HG03135 (cell line): ENCODE data around the gene TMA7B.

Source experiments
- ATAC-seq: cut with Tn5 transposase; IDR thresholded peaks from one replicate; pipeline ENCODE4 v1.9.1; 2021; ENCODE audit warnings: mild to moderate bottlenecking, moderate library complexity; ENCODE audit not compliant: unreplicated experiment

TMA7B gene

DNA sequence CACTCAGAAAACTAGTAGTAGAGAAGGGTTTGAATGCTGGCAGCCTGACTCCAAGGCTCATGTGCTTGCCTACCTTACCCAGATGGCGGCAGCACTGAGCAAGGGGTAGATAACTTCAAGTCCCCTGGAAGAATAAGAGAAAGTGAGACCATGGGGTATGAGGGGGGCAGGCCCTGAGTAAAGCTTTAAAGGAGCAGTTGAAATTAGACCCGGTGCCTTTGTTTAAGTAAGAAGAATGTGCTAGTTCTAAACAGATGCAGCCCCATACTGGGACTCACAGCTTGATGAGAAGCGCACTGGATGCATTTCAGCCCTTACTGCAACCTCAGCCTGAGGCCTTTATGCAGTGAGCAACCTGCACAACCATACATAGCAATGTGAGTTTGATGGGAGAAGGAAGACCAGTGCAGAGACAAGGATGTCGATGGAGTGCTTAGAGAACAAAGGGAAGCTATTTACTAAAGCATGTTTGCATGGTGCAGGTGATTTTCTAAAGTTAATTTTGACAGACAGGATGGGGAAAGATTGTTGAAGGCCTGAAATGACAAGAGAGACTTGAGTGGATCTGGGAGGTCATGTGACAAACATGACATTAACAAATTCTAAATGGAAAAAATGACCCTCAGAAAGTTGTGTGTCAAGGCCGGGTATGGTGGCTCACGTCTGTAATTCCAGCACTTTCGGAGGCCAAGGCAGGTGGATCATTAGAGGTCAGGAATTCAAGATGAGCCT, 27.1 kb upstream of the TMA7B start:
- no peak for ATAC-seq

DNA sequence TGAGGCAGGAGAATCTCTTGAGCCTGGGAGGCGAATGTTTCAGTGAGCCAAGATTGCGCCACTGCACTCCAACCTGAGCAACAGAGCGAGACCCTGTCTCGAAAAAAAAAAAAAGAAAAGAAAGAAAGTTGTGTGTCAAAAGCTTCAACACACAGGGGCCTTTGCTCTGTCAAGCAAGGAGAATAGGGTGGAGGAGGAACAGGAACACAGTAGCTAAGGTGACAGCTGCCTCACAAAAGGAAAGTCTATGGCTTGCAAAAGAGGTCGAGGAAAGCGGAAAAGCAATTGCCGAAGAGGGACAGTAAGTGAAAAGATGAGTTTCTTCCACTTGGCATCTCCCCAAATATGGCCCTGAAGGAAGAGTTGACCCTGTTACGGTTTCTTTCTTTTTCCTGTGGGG, 26.5 kb upstream of the TMA7B start:
- ATAC-seq, result no peak

DNA sequence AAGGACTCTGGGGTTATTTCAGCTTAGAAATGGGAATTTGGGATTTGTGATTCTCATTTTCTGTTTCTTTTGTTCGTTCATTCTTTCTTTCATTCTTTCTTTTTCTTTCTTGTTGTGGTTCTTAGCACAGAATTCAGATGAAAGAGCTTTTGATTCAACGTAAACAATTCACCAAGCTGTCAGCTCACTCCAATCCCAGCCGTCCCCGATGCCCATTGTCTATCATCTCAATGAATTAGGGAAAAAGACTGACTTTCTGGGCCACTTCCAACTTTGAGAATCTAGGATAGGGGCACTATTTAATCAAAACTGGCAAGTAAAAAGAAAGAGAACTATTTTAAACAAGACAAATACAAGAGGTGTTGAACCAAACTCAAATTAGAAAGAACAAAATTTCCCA, 25.1 kb upstream of the TMA7B start:
- ATAC-seq, result no peak

DNA sequence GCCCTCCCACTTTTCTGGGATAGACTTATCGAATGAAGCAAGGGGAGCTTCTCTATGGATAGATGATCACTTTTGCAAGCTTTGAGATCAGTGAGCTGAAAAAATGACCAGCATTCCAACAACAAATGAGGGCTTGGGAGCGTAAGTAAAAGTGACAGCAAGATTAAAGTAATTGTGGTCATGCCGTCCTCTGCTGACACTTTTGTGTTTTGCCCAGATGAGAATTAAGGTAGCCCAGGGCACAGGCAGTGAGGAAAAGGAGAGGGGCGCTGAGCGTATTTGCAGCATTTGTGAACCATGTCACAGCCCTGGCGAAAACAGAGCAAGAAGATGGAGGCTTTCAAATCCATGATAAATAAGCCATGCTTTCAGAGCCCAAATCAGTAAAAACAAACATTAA, 24.6 kb upstream of the TMA7B start:
- ATAC-seq, result no peak

DNA sequence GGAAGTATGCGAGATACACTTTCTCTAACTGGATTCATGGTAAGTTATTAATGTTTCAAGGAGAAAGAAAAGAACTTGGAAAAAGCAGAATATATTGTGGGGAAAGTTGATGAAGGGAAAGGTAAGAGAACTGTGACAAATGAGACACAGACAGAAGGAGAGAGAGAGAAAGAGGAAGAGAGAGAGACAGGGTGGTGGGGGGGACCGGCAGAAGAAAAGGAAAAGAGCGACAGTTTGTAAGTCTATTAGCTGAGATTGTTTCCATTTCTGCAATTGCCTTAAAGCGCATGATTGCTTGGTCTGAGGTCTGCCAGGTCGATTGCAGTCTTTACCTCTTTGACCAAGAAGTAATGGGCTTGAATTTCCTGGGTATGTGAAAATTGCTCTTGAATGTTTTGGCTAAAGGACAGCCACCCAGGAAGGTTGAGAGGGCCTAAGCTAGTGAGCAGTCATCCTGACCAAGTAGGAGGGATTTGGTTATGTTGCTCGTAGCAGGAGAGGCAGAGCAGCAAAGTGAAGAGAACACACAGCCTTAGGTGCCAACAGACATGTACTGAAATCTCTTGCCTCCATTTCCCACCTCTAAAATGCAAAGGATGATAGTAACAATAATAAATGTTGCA, 23.6 kb upstream of the TMA7B start:
- ATAC-seq, result no peak

DNA sequence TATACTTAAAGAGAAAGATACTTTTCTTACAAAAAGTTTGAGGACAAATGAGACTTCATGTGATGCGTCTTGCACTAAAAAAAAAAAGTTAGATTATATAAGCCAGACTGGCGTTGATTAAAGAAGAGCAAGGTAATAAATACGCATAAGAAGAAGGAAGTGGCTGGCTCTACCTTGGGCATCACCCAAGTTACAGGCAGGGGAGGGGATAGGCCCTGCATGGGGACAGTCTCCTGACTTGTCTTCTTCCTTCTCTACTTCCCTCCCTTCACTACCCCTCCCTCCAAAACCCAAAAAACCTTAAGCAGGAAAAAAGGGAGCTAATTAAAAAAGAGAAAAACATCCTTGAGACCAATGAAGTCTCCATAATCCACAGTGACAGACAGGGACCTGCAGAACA, 22.3 kb upstream of the TMA7B start:
- ATAC-seq, result no peak

DNA sequence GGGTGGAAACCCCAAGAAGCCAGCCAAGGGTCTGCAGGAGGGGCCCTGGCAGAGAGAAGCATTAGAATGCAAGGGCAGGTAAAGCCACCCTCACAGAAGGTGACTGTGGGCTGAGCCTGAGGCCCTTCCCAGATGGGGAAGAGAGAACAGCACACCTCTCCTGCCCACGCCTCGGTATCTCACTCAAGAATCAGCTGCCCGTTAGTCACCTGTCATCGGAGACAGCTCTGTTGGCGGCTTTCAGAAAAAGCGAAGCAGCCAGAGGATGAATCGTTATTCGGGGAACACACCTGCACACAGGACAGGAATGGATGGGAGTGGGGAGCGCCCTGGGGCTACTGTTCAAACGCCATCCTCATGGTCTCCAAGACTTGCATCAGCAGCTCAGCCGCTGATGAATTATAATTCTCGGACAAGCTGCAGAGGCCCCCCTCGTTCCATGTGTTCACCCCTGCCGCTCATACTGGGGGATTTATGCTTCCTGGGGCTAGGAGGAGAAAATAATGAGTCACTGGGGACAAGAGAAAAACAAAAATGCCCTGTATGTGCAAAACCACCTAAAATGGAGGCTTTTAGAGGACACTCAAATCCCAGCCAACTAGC, 21.6 kb upstream of the TMA7B start:
- ATAC-seq, result no peak

DNA sequence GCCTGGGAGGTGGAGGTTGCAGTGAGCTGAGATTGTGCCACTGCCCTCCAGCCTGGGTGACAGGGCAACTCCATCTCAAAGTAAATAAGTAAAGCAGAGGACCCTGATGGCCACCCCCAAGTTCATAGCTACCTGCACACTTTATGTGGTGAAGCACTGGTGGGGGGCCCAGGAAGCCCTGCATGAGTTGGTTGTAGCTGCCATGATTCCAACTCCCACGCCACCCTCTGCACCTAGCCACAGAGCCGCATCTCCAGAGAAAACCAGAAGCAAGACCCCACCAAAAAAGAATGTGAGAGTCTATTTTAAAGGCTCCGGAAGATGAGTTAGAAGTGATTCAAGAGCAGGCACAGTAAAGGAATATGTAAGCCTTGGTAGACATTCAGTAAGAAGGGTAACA, 20.4 kb upstream of the TMA7B start:
- no peak for ATAC-seq

DNA sequence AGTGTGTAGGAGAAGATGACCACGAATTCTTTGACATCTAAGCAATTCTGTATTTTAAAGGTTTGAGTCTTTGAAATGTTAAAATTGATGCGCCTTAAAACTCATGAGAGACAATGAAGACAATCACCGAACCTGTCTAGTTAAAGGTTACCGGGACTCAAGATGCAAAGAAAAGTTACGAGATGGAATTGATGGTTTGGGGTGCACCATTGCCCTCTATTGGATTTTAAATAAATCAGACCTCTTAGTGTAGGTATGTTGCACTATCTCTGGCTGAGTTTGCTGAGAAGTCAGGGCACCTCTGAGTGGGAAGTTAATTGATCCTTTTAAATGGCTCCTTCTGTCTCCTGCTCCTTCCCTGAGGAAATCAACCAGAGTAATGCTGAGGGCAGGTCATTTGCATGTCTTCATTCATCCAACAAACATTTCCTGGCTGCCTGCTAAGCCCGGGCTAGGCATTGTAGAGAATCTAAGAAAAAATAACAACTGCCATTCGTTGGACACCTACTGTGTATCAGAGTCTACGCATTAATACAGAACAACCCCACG, 19.4 kb upstream of the TMA7B start:
- ATAC-seq, result no peak

DNA sequence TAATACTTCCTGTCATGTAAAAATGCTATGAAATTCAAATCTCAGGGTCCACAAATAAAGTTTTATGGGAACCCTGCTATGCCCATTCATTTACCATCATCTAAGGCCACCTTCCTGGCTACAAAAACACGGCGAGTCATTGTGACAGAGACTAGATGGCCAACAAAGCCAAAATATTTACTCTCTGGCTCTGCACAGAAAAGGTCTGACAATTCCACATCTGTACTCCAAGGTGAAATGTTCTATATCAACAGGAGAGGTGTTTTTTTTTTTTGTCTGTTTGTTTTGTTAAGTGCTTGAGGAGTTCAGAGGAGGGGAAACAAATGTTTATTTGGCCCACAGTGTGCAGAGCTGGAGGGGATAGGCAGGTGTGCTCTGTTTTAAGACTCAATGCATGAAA, 18.6 kb upstream of the TMA7B start:
- ATAC-seq, result no peak

DNA sequence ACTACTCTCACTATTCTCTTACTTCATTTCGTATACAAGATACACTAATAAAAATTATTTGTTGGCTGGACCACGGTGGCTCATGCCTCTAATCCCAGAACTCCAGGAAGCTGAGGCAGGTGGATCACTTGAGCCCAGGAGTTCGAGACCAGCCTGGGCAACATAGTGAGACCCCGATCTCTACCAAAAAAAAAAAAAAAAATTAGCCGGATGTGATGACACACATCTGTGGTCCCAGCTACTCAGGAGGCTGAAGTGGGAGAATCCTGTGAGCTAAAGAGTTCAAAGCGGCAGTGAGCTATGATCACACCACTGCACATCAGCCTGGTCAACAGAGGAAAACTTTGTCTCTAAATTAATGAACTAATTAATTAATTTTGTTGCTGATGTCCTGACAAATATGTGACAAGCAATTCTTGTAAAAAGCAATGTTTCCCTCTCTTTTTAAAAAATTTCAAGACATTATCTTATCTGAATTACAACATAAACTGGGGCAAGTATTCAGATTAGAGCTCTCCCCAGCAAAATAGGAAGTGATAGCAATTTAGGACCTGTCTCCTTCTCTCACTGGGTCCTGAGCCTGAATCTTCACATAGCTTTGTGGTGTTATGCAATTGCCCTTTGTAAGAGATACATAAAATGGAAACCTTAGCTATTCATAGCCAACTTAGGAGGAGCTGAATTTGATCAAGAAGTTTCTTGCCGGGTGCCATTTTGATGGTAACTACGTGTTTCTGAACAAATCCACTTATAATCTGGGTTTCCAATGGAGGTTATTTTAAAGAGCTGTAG, 17.6 kb upstream of the TMA7B start:
- no peak for ATAC-seq

DNA sequence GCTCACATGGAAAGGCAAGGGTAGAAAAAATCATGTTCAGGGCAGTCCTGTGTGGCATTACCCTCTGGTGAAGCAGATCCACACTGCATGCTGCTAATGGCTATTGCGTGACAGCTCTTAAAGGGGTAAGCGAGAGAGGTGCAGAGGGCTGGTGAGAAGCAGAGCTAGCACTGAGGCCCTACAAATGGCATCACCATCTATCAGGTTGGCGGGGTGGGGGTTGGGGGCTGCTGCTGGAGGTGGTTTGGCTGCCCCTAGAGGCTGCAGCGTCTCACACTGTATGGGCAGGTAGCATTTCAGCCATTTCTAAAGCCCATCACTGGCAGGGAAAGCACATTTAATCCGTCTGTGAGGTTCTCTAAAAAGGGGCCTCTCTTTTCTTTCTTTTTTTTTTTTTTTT, 16.9 kb upstream of the TMA7B start:
- ATAC-seq, result no peak

DNA sequence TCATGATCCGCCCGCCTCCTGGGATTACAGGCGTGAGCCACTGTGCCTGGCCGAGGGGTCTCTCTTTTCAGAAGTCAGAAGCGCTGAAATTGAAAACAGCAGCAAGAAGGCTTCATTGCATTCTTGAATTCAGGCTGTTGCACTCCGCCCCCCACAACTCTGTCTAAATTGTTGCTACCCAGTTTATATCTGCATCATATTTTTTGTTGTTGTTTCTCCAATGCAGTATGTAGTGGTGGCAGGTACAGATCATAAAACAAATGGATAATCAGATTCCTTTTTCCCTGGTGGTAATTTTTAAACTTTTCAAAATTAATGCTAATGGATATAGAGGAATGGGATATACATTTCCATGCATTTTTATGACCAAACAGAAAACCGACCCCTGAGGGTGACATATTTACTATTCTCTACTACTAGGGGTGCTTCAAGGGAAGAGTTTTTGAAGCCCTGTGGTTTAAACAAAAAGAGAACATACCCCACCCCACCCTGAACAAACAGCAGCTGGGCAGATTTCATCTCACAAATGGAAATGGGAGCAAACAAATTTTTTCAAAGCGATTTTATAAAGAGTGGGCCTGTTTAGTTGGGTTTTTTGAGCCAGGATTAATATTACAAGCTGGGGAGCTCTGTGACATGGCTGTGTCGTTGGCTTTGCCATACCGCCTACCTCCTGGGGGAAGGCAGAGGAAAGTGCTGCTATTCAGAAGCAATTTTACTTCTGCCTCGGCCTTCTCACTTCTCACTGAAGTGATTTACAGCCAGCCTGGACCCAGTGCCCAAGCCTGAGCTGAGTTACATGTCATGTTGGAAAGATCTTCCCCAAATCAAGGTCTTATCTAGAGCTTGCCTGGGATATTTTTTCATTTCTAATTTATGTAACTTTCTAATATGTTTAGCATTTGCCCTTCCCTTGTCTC, 16.0 kb upstream of the TMA7B start:
- no peak for ATAC-seq

DNA sequence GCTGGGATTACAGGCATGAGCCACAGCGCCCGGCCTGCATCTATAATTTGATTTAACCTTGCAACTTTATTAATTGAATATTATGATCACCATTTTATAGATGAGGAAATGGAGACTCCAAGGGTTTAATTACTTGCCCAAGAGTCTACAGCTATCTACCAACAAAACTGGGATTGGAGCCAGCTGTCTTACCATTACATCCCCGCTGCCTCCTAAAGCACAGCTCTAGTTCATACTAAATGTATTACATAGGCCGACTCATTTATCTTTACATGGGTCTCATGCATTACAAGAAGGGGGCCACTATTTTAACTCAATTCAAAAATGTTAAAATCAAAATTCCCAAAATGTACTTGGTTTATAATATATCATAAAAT, 14.1 kb upstream of the TMA7B start:
- no peak for ATAC-seq

DNA sequence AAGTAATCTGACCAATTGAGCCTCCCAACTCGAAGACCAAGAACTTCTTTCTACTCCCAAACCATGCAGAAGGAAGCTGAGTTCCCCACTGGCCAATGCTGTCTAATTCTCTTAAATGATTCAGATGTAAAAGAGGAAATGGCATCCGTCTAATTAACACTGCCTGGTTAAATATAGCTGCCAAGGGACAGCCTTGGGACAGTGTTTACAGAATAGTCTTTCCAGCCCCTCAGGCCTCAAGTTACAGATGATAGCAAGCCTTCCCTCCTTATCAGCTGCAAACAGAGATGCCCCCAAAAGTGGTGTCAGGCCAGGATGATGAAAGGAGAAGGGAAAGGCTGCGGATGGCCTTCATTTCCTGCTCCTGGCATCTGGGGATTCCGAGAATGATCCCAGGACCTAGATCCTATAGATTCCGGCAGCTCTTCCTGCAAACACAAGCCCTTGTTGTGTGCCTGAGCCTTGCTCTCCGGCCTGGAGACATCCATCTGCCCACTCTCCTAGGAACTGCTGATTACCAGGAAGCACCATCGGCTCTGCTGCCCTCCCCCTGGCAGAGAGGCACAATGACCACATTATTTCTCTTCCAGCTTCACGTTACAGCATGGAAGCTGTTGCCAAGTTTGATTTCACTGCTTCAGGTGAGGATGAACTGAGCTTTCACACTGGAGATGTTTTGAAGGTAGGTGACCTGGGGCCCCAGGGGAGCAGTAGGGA, 13.5 kb upstream of the TMA7B start:
- no peak for ATAC-seq

DNA sequence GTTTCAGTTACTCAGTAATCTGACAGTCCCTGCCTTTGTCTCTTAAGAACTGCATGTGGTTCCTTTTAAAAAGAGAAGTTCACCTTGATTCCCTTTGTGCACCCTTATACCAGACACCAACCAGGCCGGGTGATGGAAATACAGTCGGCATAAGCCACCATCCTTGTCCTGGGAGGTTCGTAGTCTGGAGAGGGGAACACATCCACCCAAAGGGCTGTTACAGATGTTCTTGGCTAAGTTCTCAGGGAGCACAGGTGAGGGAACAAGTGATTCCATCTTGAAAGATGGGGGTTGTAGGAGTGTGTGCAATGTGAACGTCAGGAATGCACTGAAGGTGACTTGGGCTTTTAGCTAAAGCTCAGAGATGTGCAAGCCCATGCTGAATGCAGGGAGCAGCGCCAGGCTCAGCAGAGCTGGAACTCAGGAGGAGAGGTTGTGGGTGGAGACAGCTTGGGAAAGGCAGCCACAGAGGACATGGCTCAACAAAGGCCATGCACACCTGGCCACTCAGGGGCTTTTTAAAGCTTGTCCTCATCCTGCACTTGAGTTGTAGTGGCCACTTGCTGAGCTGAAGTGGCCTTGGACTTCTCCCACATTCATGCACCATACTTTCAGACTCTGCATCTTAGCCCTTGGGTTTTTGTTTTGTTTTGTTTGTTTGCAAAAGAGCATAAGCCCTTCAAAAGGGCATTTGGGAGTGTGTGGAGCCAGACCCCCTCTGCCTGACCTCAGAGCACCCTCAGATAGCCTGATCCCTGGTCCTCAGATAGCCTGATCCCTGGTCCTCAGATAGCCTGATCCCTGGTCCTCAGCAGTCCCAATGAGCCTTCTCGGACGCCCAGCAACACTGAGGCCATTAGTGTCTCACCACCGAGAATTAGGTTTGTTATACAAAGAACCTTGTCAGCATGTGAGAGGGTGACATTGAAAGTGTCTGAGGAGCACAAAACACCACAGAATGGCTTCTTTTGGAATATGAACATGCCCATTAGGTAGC, 12.7 kb upstream of the TMA7B start:
- no peak for ATAC-seq

DNA sequence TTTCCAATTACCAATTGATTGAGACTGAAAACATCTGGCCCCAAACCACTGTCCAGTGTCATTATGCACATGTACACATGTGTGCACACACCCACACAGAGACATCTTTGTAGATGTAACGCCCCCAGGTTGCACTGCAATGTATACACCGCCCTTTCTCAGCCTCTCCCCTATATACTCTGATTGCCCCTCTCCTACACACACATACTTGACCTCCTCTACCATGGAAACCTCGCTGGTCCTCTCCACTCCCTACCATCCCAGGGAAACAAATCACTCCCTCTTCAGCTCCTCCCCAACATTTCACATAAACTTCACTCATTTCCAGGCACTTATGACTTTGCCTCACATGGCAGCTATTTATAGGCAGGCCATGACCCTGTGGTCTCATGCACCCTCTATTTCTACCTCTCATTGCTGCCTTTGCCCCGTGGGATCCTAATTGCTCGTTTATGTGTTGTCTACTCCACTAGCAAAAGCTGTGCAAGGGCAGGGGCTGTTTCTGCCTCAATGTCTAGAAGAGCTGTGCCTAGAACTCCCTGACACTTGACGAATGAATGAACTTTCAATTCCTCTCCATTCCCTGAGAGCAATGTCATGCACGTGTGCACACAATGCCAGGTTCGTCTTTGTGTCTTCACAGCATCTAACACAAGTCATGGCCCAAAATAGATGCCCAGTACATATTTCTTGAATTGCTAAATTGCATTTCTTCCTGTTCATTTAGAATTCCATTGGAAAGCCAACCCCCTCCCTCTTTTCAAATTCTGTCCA, 10.0 kb upstream of the TMA7B start:
- no peak for ATAC-seq
